ENCODE measurements around the gene SFMBT2. TPM values are rescaled to one million over a fixed set of nuclear protein-coding genes. Genes with fewer than 3 reads are reported as not detected.

Gene SFMBT2
- total RNA-seq, 1 experiment from 2014 or later = not detected

DNA sequence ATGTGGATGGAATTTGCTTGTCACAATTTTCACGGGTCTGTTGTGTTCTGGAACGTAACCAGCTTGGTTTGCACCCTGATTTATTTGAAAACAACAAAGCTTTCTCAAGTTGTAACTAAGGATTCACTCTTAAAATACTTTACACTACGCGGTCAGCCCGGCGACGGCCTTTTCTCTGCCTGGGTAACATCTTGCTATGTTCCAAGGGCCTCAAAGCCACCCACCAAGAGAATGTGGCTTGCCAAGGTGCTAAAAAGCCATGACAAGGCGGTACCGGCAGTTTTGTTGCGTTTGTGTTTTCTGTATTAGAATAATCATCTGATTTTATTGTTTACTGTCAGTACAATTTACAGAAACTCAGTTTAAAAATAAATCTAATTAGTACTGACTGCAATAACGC is 220.9 kb downstream of the SFMBT2 start:
- no peaks in the 10 kb centered on the region for H3K27me3 ChIP-seq (replicated peaks; ENCODE audit: control insufficient read depth, insufficient read depth, low read length)
- intact Hi-C loops (cut with micrococcal nuclease; ENCODE audit: unreplicated experiment) = no loop called here
- Mint-ChIP-seq H3K4me3 (ENCODE audit: unreplicated experiment) (no peak overlapping the region), H3K27ac (ENCODE audit: unreplicated experiment) (no peak overlapping the region), H3K27me3 (ENCODE audit: insufficient read depth, unreplicated experiment) (peaks cover 18% of the 10 kb centered on the region), H3K36me3 (ENCODE audit: insufficient read depth, unreplicated experiment) (no peaks in the 10 kb centered on the region), H3K4me1 (ENCODE audit: low read depth, unreplicated experiment) (peaks cover 5% of the 10 kb centered on the region), H3K9me3 (ENCODE audit: unreplicated experiment) (peaks cover 5% of the 10 kb centered on the region)
- no peaks in the 10 kb centered on the region for H3K4me1 ChIP-seq
- no peaks in the 10 kb centered on the region; the same call in 1 of the 2 replicates for H3K9me3 ChIP-seq
- H3K4me3 ChIP-seq (ENCODE audit: low read depth, low read length) = no peak overlapping the region
- no peaks in the 10 kb centered on the region for H3K36me3 ChIP-seq (ENCODE audit: control insufficient read depth, insufficient read depth, low read length)
- ChIA-PET CTCF (no interaction called here), POLR2A (interaction anchor here (0.6 kb wide), 1 partner anchor 199 kb away, joined by 3 read pairs; no protein-coding TSS in a partner anchor)
- no peak for DNase-seq
- BruUV-seq (replicated peaks) = no TSS peak
- TF ChIP-seq, protein P1, sequence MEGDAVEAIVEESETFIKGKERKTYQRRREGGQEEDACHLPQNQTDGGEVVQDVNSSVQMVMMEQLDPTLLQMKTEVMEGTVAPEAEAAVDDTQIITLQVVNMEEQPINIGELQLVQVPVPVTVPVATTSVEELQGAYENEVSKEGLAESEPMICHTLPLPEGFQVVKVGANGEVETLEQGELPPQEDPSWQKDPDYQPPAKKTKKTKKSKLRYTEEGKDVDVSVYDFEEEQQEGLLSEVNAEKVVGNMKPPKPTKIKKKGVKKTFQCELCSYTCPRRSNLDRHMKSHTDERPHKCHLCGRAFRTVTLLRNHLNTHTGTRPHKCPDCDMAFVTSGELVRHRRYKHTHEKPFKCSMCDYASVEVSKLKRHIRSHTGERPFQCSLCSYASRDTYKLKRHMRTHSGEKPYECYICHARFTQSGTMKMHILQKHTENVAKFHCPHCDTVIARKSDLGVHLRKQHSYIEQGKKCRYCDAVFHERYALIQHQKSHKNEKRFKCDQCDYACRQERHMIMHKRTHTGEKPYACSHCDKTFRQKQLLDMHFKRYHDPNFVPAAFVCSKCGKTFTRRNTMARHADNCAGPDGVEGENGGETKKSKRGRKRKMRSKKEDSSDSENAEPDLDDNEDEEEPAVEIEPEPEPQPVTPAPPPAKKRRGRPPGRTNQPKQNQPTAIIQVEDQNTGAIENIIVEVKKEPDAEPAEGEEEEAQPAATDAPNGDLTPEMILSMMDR (IDR thresholded peaks at IDR 0.05; ENCODE audit: insufficient read depth in 1 of 2, low read depth in 1 of 2, low read length in 1 of 2, severe bottlenecking in 1 of 2, unreplicated experiment in 1 of 2) = no peak

DNA sequence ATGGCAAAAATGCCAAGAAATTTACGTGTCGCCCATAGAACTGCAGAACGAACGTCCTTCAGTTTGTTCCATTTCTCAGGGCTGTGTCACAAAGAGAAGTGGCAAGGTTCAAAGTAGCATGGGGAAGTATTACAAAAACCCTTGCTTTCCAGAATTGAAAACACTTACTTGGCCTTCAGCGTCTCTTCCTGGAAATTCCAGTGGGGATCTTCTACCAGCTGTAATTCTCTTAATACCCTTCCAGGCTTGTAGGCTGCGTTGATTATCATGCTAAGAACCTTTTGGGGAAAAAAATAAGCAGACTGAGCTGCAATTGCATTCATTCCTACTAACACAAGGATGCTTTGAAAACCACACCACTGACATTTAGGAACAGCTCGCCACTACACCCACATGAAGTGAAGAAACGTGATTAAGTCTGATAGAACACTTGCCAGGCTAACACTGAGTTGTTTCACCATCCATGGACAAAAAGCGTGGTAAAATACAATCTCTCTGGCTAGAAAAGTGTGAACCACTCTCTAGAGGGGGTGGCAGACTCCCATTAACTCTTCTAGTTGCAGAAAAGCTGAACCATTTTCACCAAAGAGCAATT is 222.3 kb downstream of the SFMBT2 start:
- Histone ChIP-seq H3K36me3 (ENCODE audit: control insufficient read depth, insufficient read depth, low read length) (no peaks in the 10 kb centered on the region), H3K4me1 (no peaks in the 10 kb centered on the region), H3K4me3 (ENCODE audit: low read depth, low read length) (no peak overlapping the region), H3K27me3 (replicated peaks; ENCODE audit: control insufficient read depth, insufficient read depth, low read length) (no peaks in the 10 kb centered on the region), H3K9me3 (no peaks in the 10 kb centered on the region)
- Mint-ChIP-seq H3K27me3 (ENCODE audit: insufficient read depth, unreplicated experiment) (peaks cover 18% of the 10 kb centered on the region), H3K9me3 (ENCODE audit: unreplicated experiment) (no peaks in the 10 kb centered on the region), H3K4me3 (ENCODE audit: unreplicated experiment) (no peak overlapping the region), H3K27ac (ENCODE audit: unreplicated experiment) (no peak overlapping the region), H3K4me1 (ENCODE audit: low read depth, unreplicated experiment) (peaks cover 5% of the 10 kb centered on the region), H3K36me3 (ENCODE audit: insufficient read depth, unreplicated experiment) (no peaks in the 10 kb centered on the region)
- POLR2A ChIA-PET = no interaction called here
- no TSS peak for BruUV-seq (replicated peaks)
- no peak for DNase-seq
- TF ChIP-seq, protein P1 (IDR thresholded peaks at IDR 0.05; ENCODE audit: insufficient read depth in 1 of 2, low read depth in 1 of 2, low read length in 1 of 2, severe bottlenecking in 1 of 2, unreplicated experiment in 1 of 2) = no peak
- intact Hi-C loops (cut with micrococcal nuclease; ENCODE audit: unreplicated experiment) = no loop called here
- CTCF ChIA-PET = no interaction called here

DNA sequence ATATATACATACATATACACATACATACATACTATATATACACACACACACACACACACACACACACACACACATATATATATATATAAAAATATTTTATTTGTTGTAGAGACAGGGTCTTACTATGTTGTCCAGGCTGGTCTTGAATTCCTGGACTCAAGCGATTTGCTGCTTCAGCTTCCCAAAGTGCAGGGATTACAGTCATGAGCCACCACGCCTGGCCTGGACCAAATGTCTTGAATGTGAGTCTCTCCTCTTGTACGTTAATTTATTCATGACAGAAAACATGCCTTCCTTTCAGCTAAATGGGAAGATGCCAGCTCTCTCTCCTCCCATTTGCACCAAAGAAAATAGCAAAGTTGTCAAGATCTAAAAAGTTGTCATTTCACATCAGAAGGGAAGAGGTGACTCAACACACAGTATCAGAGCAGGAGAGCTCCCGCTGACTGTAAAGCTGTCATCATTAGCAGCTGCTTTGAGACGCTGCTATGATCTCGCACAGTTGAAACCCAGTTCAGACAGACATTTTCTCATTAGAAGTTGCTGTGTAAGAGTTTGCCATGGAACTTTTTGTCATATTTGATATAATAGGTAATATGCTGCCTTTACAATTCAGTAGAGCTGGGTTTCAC is 224.3 kb downstream of the SFMBT2 start:
- no peak overlapping the region for H3K27ac Mint-ChIP-seq (ENCODE audit: unreplicated experiment)
- Histone ChIP-seq H3K9me3 (peaks cover 4% of the 10 kb centered on the region), H3K4me3 (ENCODE audit: low read depth, low read length) (no peak overlapping the region), H3K36me3 (ENCODE audit: control insufficient read depth, insufficient read depth, low read length) (no peaks in the 10 kb centered on the region), H3K4me1 (no peaks in the 10 kb centered on the region), H3K27me3 (replicated peaks; ENCODE audit: control insufficient read depth, insufficient read depth, low read length) (no peaks in the 10 kb centered on the region)
- CTCF ChIA-PET = no interaction called here
- DNase-seq = no peak
- no peaks in the 10 kb centered on the region for H3K36me3 Mint-ChIP-seq (ENCODE audit: insufficient read depth, unreplicated experiment)
- H3K4me1 Mint-ChIP-seq (ENCODE audit: low read depth, unreplicated experiment) = peaks cover 5% of the 10 kb centered on the region
- no peaks in the 10 kb centered on the region for H3K9me3 Mint-ChIP-seq (ENCODE audit: unreplicated experiment)
- peaks cover 18% of the 10 kb centered on the region for H3K27me3 Mint-ChIP-seq (ENCODE audit: insufficient read depth, unreplicated experiment)
- TF ChIP-seq, protein P1 (IDR thresholded peaks at IDR 0.05; ENCODE audit: insufficient read depth in 1 of 2, low read depth in 1 of 2, low read length in 1 of 2, severe bottlenecking in 1 of 2, unreplicated experiment in 1 of 2) = no peak
- H3K4me3 Mint-ChIP-seq (ENCODE audit: unreplicated experiment) = no peak overlapping the region
- POLR2A ChIA-PET = no interaction called here
- BruUV-seq (replicated peaks) = no TSS peak
- intact Hi-C loops (cut with micrococcal nuclease; ENCODE audit: unreplicated experiment) = no loop called here

Data from Caco-2 (cell line).